PC-9 (cell line): ENCODE data around the gene CENPB. TPM values are rescaled to one million over a fixed set of nuclear protein-coding genes. Genes with fewer than 3 reads are reported as not detected.
"Not testable (repeated sequence)": the region's sequence is repeated elsewhere in the genome, so short reads cannot be mapped to it uniquely, and the experiment has no call there.

Experiments used
- Bru-seq: library from RNA; stranded (reverse); fragments of 400-500 nt; gene quantifications from one replicate; lab custom pipeline; 2021; lab: Mats Ljungman, UMichigan
- BruChase-seq, 2 experiments: library from RNA; stranded (reverse); fragments of 400-500 nt; gene quantifications; one replicate each; lab custom pipeline; 2021; lab: Mats Ljungman, UMichigan
- BruUV-seq: library from RNA; stranded (reverse); fragments of 400-500 nt; replicated peaks from 2 replicates; lab custom pipeline; 2021; lab: Mats Ljungman, UMichigan
- CTCF ChIA-PET: fragments of 300-600 bp; sonication (Branson Sonifier 250); formaldehyde crosslinking; loops from one replicate; lab custom pipeline; 2022; ENCODE audit warnings: antibody characterized with exemption; lab: Charles Lee
- POLR2A ChIA-PET: fragments of 300-600 bp; sonication (Branson Sonifier 250); formaldehyde crosslinking; loops from one replicate; lab custom pipeline; 2022; ENCODE audit warnings: antibody characterized with exemption; ENCODE audit not compliant: unreplicated experiment; lab: Charles Lee
- DNase-seq, 2 experiments: peaks; one replicate each; pipeline versions ENCODE4 v3.0.0 to v3.0.0-alpha.2; 2015 to 2022; ENCODE audit warnings: mixed read lengths in 1 of 2
- H2AFZ ChIP-seq: fragments of 200-600 bp; sonication (generic); 2 replicates; pipeline ENCODE4 v1.8.1; 2017; ENCODE audit warnings: antibody characterized with exemption
- H3F3A ChIP-seq: fragments of 200-600 bp; sonication (generic); 2 replicates; pipeline ENCODE4 v1.8.1; 2017; ENCODE audit warnings: antibody characterized with exemption, mild to moderate bottlenecking, low read depth; ENCODE audit not compliant: insufficient read depth
- H3K27ac ChIP-seq: fragments of 200-600 bp; sonication (generic); 2 replicates; pipeline ENCODE4 v1.6.1; 2016; ENCODE audit warnings: mixed run types
- H3K27me3 ChIP-seq: fragments of 200-600 bp; sonication (generic); 2 replicates; pipeline ENCODE4 v1.6.1; 2016; ENCODE audit warnings: low read depth, mixed run types; ENCODE audit not compliant: insufficient read depth
- H3K36me3 ChIP-seq: fragments of 200-600 bp; sonication (generic); 2 replicates; pipeline ENCODE4 v1.6.1; 2016; ENCODE audit warnings: low read depth, mixed run types
- H3K4me1 ChIP-seq: fragments of 200-600 bp; sonication (generic); replicated peaks from 2 replicates; pipeline ENCODE4 v1.6.1; 2016; ENCODE audit warnings: mixed run types; ENCODE audit not compliant: insufficient read depth
- H3K4me2 ChIP-seq: fragments of 200-600 bp; sonication (generic); 2 replicates; pipeline ENCODE4 v1.6.1; 2017; ENCODE audit warnings: mixed run types
- H3K4me3 ChIP-seq: fragments of 200-600 bp; sonication (generic); 2 replicates; pipeline ENCODE4 v1.6.1; 2016; ENCODE audit warnings: mixed run types
- H3K79me2 ChIP-seq: fragments of 200-600 bp; sonication (generic); 2 replicates; pipeline ENCODE4 v1.6.1; 2017; ENCODE audit warnings: low read depth, mixed run types
- H3K9me2 ChIP-seq: fragments of 200-600 bp; sonication (generic); 2 replicates; pipeline ENCODE4 v1.8.1; 2017; ENCODE audit warnings: mild to moderate bottlenecking; ENCODE audit not compliant: insufficient read depth
- H3K9me3 ChIP-seq: fragments of 200-600 bp; sonication (generic); 2 replicates; pipeline ENCODE4 v1.8.1; 2016; ENCODE audit warnings: low read depth; ENCODE audit not compliant: insufficient read depth
- H4K20me1 ChIP-seq: fragments of 200-600 bp; sonication (generic); 2 replicates; pipeline ENCODE4 v1.8.1; 2017; ENCODE audit not compliant: insufficient read depth
- CTCF ChIP-seq: fragments of 200-600 bp; sonication (generic); conservative IDR thresholded peaks from 2 replicates; pipeline ENCODE4 v1.6.1; 2017; ENCODE audit warnings: mixed run types, antibody characterized with exemption, mild to moderate bottlenecking, moderate library complexity
- EZH2 ChIP-seq: fragments of 200-600 bp; sonication (generic); IDR thresholded peaks from 2 replicates; pipeline ENCODE4 v1.8.0; 2017; ENCODE audit warnings: antibody characterized with exemption, low read depth
- intact Hi-C: fragments of 100-400 bp; cut with micrococcal nuclease; formaldehyde crosslinking; loops from one replicate; pipeline ENCODE4 v1.10.0; 2022; ENCODE audit not compliant: unreplicated experiment
- long read RNA-seq: library from polyadenylated mRNA; stranded (forward); transcript quantifications from one replicate; pipeline ENCODE4 v2.0.0, GENCODE V29; 2022
- total RNA-seq: library from RNA; stranded (reverse); gene quantifications from 2 replicates; pipeline ENCODE4 v1.2.3, GENCODE V29; 2021

The CENPB gene
- total RNA-seq (70.8 and 82.9 TPM in 2 replicates), Bru-seq, nascent RNA (percentile 82 among the genes with signal in this experiment), BruChase-seq, experiment 1, labeled RNA remaining after a 2-hour chase (percentile 90 among the genes with signal in this experiment), BruChase-seq, experiment 2, labeled RNA remaining after a 6-hour chase (percentile 96 among the genes with signal in this experiment)
- long read RNA-seq, transcript CENPB-201 (1 exons, 2,840 nt) = major isoform, 13 of 13 reads
- long read RNA-seq, partial matches to known transcripts = 0 of 13 reads
- long read RNA-seq, other reads (novel, unspliced or antisense) = 0 of 13 reads

DNA sequence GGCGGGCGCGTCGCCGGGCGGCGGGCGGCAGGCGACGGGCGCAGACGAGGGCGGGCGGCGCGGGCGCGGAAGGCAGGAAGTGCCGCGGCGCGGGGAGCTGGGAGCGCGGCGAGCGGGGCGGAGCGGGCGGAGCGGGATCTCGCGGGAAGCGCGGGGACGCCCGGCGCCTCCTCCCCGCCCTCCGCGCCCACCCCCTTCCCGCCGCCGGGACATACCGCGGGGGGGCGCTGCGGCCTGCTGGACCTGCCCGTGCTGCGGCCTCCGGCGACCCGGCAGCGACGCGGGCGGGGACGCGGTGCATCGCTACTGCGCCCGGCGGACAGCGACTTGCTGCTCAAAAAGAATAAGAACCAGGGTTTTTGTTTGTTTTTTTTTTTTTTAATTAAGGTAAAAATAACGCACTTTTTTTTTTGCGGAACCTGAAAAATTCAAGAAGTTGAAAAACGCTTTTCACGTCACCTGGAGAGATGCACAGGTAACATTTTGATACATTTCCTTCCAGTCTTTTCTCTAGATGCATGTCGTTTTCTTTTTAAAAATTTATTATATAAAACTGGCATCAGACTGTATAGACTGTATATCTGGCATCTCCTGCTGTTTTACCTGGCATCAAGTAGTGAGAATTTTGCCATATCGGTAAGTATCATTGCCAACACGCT is at the start of gene CENPB:
CENPB (minus strand) TSS at position 76 of the 659 bp plus-strand sequence. CDS start 257 bp downstream, outside the sequence.
- H2AFZ ChIP-seq = peak within 1 kb of the TSS; percentile 82
- intact Hi-C loops = loop anchor here (1.0 to 10.0 kb wide), 5 partner anchors 34 to 318 kb away; partner anchors contain the start of genes AP5S1, MAVS and RNF24
- CTCF ChIA-PET = interaction anchor here (0.6 to 2.1 kb wide), 5 partner anchors 18 to 62 kb away, joined by 4 to 12 read pairs (median 6); partner anchors contain the start of gene AP5S1
- DNase-seq = peak; percentile 59 to 96
- H3K79me2 ChIP-seq = peaks cover 34% of the 10 kb centered on the region
- peaks cover 21% of the 10 kb centered on the region for H3F3A ChIP-seq
- peak within 1 kb of the TSS; percentile 68 for H3K4me3 ChIP-seq
- no peaks in the 10 kb centered on the region for H3K9me3 ChIP-seq
- H3K36me3 ChIP-seq = no peaks in the 10 kb centered on the region
- no peaks in the 10 kb centered on the region for H3K9me2 ChIP-seq
- POLR2A ChIA-PET = interaction anchor here (0.6 to 1.0 kb wide), 7 partner anchors 9 to 136 kb away, joined by 3 to 15 read pairs (median 4); partner anchors contain the start of gene ADISSP
- peaks cover 36% of the 10 kb centered on the region for H3K4me1 ChIP-seq
- no peak within 1 kb of the TSS for H3K27ac ChIP-seq
- no peaks in the 10 kb centered on the region for H3K27me3 ChIP-seq
- H3K4me2 ChIP-seq = peak within 1 kb of the TSS; percentile 97
- H4K20me1 ChIP-seq = peaks cover 34% of the 10 kb centered on the region
- BruUV-seq = no TSS peak
- no peak for TF ChIP-seq EZH2
- TF ChIP-seq CTCF = peak; percentile 56; the same call in 1 of the 2 replicates

GRCh38 chr20:3836132-3836531 is 49.6 kb upstream of the CENPB start:
- Histone ChIP-seq H3F3A (peaks cover 25% of the 10 kb centered on the region; the same call in 1 of the 2 replicates), H3K27ac (no peak overlapping the region), H2AFZ (no peak overlapping the region), H3K4me1 (peaks cover 10% of the 10 kb centered on the region), H3K27me3 (no peaks in the 10 kb centered on the region), H3K4me3 (no peak overlapping the region), H3K79me2 (no peaks in the 10 kb centered on the region), H3K36me3 (no peaks in the 10 kb centered on the region), H3K9me2 (no peaks in the 10 kb centered on the region), H3K4me2 (no peak overlapping the region), H3K9me3 (peaks cover 6% of the 10 kb centered on the region; the same call in 1 of the 2 replicates), H4K20me1 (no peaks in the 10 kb centered on the region)
- BruUV-seq = no TSS peak
- intact Hi-C loops = no loop called here
- no peak for DNase-seq
- no peak for TF ChIP-seq CTCF
- TF ChIP-seq EZH2 = no peak
- POLR2A ChIA-PET = interaction anchor here (0.8 kb wide), 1 partner anchor 9 kb away, joined by 4 read pairs; no protein-coding TSS in a partner anchor
- CTCF ChIA-PET = no interaction called here

DNA sequence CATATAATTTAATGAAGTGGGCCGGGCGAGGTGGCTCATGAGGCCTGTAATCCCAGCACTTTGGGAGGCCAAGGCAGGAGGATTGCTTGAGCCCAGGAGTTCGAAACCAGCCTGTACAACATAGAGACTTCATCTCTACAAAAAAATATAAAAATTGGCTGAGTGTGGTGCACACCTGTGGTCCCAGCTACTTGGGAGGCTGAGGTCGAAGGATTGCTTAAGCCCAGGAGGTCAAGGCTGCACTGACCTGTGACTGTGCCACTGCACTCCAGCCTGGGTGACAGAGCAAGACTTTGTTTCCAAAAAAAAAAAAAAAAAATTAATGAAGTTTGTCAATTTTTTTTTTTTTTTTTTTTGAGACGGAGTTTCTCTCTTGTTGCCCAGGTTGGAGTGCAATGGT is 43.4 kb upstream of the CENPB start:
- H3K9me2 ChIP-seq, DNase-seq, intact Hi-C loops, H3K36me3 ChIP-seq, H3F3A ChIP-seq, H3K27me3 ChIP-seq, H3K79me2 ChIP-seq, POLR2A ChIA-PET, H4K20me1 ChIP-seq, H3K9me3 ChIP-seq, H3K4me3 ChIP-seq, H3K4me1 ChIP-seq, H2AFZ ChIP-seq, BruUV-seq, H3K27ac ChIP-seq, H3K4me2 ChIP-seq: not testable (repeated sequence)
- CTCF ChIA-PET = interaction anchor here (0.7 kb wide), 1 partner anchor 120 kb away, joined by 3 read pairs; no protein-coding TSS in a partner anchor
